HG03469 (cell line): ENCODE measurements around the gene ZNF793.

Experiments
- ATAC-seq: cut with Tn5 transposase; IDR thresholded peaks from one replicate; pipeline ENCODE4 v1.9.1; 2021; ENCODE audit warnings: mild to moderate bottlenecking, moderate library complexity, moderate number of reproducible peaks; ENCODE audit not compliant: unreplicated experiment

ZNF793 gene

DNA sequence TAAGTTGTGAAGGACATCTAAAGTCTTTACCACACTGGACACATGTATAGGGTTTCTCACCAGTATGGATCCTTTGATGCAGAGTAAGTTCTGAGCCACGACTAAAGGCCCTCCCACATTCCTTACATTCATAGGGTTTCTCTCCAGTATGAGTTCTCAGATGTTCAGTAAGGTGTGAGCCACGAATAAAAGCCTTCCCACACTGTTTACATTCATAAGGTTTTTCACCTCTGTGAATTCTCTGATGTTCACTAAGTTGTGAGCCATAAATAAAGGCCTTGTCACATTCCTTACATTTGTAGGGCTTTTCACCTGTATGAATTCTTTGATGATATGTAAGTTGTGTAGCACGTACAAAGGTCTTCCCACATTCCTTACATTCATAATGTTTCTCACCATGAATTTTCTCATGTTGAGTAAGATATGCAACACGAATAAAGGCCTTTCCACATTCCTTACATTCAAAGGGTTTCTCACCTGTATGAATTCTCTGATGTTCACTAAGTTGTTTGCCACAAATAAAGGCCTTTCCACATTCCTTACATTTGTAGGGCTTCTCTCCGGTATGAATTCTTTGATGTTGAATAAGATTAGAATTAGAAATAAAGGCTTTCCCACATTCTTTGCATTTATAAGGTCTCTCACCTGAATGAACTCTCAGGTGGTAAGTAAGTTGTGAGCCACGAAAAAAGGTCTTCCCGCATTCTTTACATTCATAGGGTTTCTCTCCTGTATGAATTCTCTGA is 58.1 kb downstream of the ZNF793 start:
- ATAC-seq, result no peak

DNA sequence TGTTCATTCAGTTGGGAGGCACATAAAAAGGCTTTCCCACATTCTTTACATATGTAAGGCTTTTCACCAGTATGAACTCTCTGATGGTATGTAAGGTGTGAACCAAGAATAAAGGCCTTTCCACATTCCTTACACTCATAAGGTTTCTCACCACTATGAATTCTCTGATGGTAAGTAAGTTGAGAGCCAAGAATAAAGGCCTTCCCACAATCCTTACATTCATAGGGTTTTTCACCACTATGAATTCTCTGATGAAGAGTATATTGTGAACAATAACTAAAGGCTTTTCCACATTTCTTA is 58.6 kb downstream of the ZNF793 start:
- no peak for ATAC-seq

DNA sequence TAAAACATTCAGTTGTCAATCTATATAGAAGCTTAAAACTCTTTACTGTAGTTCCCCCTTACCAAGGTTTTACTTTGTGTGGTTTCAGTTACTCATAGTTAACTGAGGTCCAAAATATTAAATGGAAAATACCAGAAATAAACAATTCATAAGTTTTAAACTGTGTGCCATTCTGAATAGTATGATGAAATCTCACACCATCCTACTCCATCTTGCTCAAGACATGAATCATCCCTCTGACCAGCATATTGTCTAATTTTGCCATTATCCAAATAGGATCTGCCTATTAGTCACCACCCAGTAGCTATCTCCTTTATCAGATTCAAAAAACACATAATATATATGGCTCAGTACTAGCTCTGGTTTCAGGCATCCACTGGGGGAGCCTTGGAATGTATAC is 65.5 kb downstream of the ZNF793 start:
- no peak for ATAC-seq

DNA sequence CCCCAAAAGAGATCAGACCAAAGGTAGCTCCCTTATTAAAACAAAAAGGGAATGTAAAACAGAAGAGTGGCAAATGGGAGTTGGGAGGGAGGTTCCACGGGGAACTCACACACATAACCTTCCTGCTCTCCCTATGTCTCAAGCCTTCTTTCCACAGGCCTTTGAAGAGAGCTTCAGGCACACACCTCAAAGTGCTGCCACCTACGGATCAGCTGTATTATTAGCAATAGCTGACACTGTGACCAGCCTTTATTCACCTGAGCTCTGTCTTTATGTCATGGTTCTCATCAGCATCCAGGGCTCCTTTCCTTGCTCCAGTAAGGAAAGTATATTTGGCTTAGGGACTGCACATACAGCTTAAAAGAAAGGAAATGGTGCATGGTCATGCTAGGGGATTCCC is 76.6 kb downstream of the ZNF793 start:
- ATAC-seq, result no peak
